ENCODE data around the gene HECTD4. TPM values are rescaled to one million over a fixed set of nuclear protein-coding genes. Genes with fewer than 3 reads are reported as not detected.
A peak's percentile ranks its signal among the peaks of the same experiment; 100 is the strongest.

HECTD4 gene
- total RNA-seq, 2 donors from 2014 or later: 23.3 to 45.2 TPM

DNA sequence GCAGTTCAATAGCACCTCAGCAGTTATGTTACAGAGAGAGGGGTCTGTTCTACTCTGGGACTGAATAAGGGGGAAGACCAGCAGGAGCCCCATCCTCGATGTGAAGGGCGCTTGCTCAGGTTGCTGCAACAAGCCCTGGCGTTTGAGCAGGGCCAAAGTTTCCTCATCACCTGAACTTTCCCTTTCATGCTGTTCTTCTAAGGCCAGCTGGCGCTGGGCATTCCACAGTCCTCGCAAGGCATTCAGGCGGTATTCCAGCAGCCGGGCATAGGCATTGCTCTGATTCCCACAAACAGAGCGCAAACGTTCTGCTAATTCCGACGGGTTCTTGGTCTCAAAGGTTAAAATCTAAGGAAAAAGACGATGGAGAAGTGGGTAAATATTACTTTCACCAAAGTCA lies 62.8 kb downstream of the HECTD4 start:
- H3K4me1 ChIP-seq: peaks cover 25% of the 10 kb centered on the region
- no peak overlapping the region for H3K4me3 ChIP-seq
- no peaks in the 10 kb centered on the region for H3K36me3 ChIP-seq (replicated peaks in 1 of 2; ENCODE audit: insufficient read depth in 1 of 2, low read depth in 2 of 2)
- H3K27me3 ChIP-seq: no peaks in the 10 kb centered on the region
- no peak overlapping the region for H3K27ac ChIP-seq
- TF ChIP-seq, protein P1, sequence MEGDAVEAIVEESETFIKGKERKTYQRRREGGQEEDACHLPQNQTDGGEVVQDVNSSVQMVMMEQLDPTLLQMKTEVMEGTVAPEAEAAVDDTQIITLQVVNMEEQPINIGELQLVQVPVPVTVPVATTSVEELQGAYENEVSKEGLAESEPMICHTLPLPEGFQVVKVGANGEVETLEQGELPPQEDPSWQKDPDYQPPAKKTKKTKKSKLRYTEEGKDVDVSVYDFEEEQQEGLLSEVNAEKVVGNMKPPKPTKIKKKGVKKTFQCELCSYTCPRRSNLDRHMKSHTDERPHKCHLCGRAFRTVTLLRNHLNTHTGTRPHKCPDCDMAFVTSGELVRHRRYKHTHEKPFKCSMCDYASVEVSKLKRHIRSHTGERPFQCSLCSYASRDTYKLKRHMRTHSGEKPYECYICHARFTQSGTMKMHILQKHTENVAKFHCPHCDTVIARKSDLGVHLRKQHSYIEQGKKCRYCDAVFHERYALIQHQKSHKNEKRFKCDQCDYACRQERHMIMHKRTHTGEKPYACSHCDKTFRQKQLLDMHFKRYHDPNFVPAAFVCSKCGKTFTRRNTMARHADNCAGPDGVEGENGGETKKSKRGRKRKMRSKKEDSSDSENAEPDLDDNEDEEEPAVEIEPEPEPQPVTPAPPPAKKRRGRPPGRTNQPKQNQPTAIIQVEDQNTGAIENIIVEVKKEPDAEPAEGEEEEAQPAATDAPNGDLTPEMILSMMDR (IDR thresholded peaks at IDR 0.05): no peak
- TF ChIP-seq POLR2A (IDR thresholded peaks at IDR 0.05): no peak
- ATAC-seq (no peak), DNase-seq (no peak)
- 93 to 94% methylated on average over 12 of the region's 12 CpGs for WGBS, 2 donors
- intact Hi-C loops (cut with DNase I): no loop called here
- H3K9me3 ChIP-seq: no peaks in the 10 kb centered on the region

DNA sequence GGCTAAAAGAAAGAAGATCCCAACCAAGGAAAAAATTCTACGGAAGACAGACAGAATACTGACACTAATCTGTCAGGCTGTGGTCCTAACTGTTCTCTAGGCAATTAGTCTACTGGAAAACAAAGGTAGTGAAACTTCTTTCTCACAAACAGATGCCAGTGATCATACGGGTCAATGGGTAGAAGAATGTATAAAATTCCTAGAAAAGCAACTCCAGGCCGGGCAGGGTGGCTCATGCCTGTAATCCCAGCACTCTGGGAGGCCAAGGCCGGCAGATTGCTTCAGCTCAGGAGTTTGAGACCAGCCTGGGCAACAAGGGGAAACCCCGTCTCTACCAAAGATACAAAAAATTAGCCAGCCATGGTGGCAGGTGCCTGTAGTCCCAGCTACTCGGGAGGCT lies 64.8 kb downstream of the HECTD4 start:
- 91% methylated on average over 6 of the region's 6 CpGs for WGBS, 2 donors
- Histone ChIP-seq H3K36me3 (replicated peaks in 1 of 2; ENCODE audit: insufficient read depth in 1 of 2, low read depth in 2 of 2) (no peaks in the 10 kb centered on the region), H3K27me3 (no peaks in the 10 kb centered on the region), H3K9me3 (no peaks in the 10 kb centered on the region), H3K4me3 (no peak overlapping the region), H3K27ac (no peak overlapping the region), H3K4me1 (peaks cover 21% of the 10 kb centered on the region)
- no peak for DNase-seq
- intact Hi-C loops (cut with DNase I): no loop called here
- ATAC-seq: no peak
- TF ChIP-seq POLR2A (IDR thresholded peaks at IDR 0.05): no peak
- TF ChIP-seq, protein P1 (IDR thresholded peaks at IDR 0.05): no peak

DNA sequence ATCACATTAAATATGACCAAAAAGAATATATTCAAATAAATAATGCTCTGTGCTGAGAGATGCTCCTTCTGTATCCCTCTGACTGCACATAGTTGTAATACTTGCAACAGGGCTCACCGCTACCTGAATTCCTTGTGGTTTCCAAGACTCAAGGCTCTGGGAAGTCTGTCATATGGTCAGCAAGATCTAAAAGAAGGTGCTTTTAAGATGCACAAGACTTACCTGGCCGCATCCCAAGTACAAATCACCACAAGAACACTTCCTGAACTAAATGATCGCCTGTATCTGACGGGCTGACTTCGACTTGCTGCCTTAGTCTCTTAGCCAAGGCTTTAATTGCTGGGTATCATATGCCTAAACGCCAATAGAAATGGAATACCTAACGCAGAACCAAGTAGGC lies 67.2 kb downstream of the HECTD4 start:
- no peaks in the 10 kb centered on the region for H3K36me3 ChIP-seq (replicated peaks in 1 of 2; ENCODE audit: insufficient read depth in 1 of 2, low read depth in 2 of 2)
- H3K4me1 ChIP-seq: peaks cover 21% of the 10 kb centered on the region
- no peak for TF ChIP-seq POLR2A (IDR thresholded peaks at IDR 0.05)
- TF ChIP-seq, protein P1 (IDR thresholded peaks at IDR 0.05): no peak
- DNase-seq (peak; percentile 17 to 71 (median 56)), ATAC-seq (no peak)
- H3K4me3 ChIP-seq: no peak overlapping the region
- no peaks in the 10 kb centered on the region for H3K27me3 ChIP-seq
- intact Hi-C loops (cut with DNase I): no loop called here
- WGBS, 2 donors: 37 to 52% methylated on average over 7 of the region's 7 CpGs
- H3K27ac ChIP-seq: peak overlapping the region in 2 of 4 donors; percentile 6 to 47
- no peaks in the 10 kb centered on the region for H3K9me3 ChIP-seq

DNA sequence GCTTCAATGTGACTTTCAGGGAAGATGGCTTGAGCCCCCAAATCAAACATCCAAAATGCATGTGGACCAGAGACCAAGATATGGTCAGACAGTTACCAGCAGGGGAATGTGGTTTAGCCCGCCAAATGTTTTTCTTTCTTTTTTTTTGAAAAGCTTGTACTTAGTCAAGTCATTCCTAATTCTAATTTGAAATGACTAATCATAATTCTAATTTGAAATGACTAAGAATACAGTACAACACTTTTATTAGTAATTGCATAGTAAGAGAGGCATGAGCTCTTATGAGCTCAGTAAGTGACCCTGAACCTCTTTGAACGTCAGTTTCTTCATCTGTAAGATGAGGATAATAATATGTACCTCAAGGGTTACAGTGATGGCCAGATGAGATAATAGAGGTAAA lies 72.4 kb downstream of the HECTD4 start:
- TF ChIP-seq, protein P1 (IDR thresholded peaks at IDR 0.05): no peak
- no peak for TF ChIP-seq POLR2A (IDR thresholded peaks at IDR 0.05)
- no peak for ATAC-seq
- peaks cover 12% of the 10 kb centered on the region for H3K4me1 ChIP-seq
- H3K9me3 ChIP-seq: no peaks in the 10 kb centered on the region
- intact Hi-C loops (cut with DNase I): no loop called here
- no peak overlapping the region for H3K4me3 ChIP-seq
- 79 to 83% methylated on average over 2 of the region's 2 CpGs for WGBS, 2 donors
- H3K27me3 ChIP-seq: no peaks in the 10 kb centered on the region
- no peaks in the 10 kb centered on the region for H3K36me3 ChIP-seq (replicated peaks in 1 of 2; ENCODE audit: insufficient read depth in 1 of 2, low read depth in 2 of 2)
- no peak for DNase-seq
- H3K27ac ChIP-seq: no peak overlapping the region

DNA sequence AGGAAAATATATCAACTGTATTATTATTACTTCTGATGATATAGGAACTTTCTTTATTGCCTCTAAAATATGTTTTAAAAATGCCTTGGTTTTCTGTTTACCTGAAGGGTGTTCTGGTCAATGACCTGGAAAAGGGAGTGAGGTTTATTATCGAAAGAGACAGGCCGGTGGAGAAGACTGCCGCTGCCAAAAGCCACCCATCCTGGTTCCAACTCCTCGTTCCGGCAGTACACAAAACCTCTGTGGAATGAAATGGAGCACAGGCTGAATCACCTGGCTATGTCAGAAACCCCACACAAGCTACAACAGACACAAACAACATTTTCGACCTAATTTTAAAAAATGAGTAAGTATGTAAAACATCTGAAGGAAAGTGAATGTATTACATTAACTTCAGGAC lies 73.6 kb downstream of the HECTD4 start:
- no peak for ATAC-seq
- Histone ChIP-seq H3K27me3 (no peaks in the 10 kb centered on the region), H3K27ac (no peak overlapping the region), H3K36me3 (replicated peaks in 1 of 2; ENCODE audit: insufficient read depth in 1 of 2, low read depth in 2 of 2) (no peaks in the 10 kb centered on the region), H3K4me3 (no peak overlapping the region), H3K9me3 (no peaks in the 10 kb centered on the region), H3K4me1 (peaks cover 9% of the 10 kb centered on the region)
- DNase-seq: no peak
- intact Hi-C loops (cut with DNase I): no loop called here
- TF ChIP-seq, protein P1 (IDR thresholded peaks at IDR 0.05): no peak
- no peak for TF ChIP-seq POLR2A (IDR thresholded peaks at IDR 0.05)
- 85 to 88% methylated on average over 6 of the region's 6 CpGs for WGBS, 2 donors

All from body of pancreas (tissue), 4 donors.